HepG2 (cell line): Measurements from ENCODE around the gene TUBB. TPM values are rescaled to one million over a fixed set of nuclear protein-coding genes. Genes with fewer than 3 reads are reported as not detected.

Experiments
- DBP ChIP-seq: sonication (generic); formaldehyde crosslinking; IDR thresholded peaks from 2 replicates; pipeline ENCODE4 v1.4.0; 2020; ENCODE audit warnings: missing genetic modification reagents; ENCODE audit errors: not compliant biosample characterization
- E2F1 ChIP-seq: sonication (generic); formaldehyde crosslinking; IDR thresholded peaks from 2 replicates; pipeline ENCODE4 v1.5.0; 2020; ENCODE audit warnings: missing genetic modification reagents
- E2F5 ChIP-seq: sonication (generic); formaldehyde crosslinking; conservative IDR thresholded peaks from 2 replicates; pipeline ENCODE4 v1.4.0; 2020; ENCODE audit warnings: missing genetic modification reagents
- ELF3 ChIP-seq: IDR thresholded peaks from 2 replicates; pipeline ENCODE4 v1.6.1; 2016; ENCODE audit warnings: missing genetic modification reagents, missing compliant biosample characterization
- GRHL1 ChIP-seq: sonication (generic); formaldehyde crosslinking; conservative IDR thresholded peaks from 2 replicates; pipeline ENCODE4 v1.8.0; 2022; ENCODE audit warnings: missing genetic modification reagents
- HNF4G ChIP-seq, 2 experiments: sonication (generic) in 1 of 2; formaldehyde crosslinking in 1 of 2; IDR thresholded peaks; 2 replicates each; pipeline versions ENCODE4 v1.4.0 to v1.6.1; 2011 to 2020; ENCODE audit warnings: borderline replicate concordance in 2 of 2, low read depth in 2 of 2, mild to moderate bottlenecking in 2 of 2, low read length in 1 of 2, missing genetic modification reagents in 1 of 2, moderate library complexity in 1 of 2
- IRF2 ChIP-seq: IDR thresholded peaks from 2 replicates; pipeline ENCODE4 v1.6.1; 2018; ENCODE audit warnings: missing genetic modification reagents, missing compliant biosample characterization
- NAIF1 ChIP-seq: sonication (generic); formaldehyde crosslinking; IDR thresholded peaks from 2 replicates; pipeline ENCODE4 v1.5.0; 2020; ENCODE audit warnings: mild to moderate bottlenecking, missing genetic modification reagents, borderline replicate concordance
- POLR2AphosphoS5 ChIP-seq: IDR thresholded peaks from 2 replicates; pipeline ENCODE4 v1.6.1; 2012; ENCODE audit warnings: low read depth, low read length
- RARA ChIP-seq: IDR thresholded peaks from 2 replicates; pipeline ENCODE4 v1.6.1; 2016; ENCODE audit warnings: missing genetic modification reagents, missing compliant biosample characterization
- XRCC5 ChIP-seq: fragments of 200-400 bp; formaldehyde crosslinking; optimal IDR thresholded peaks from 2 replicates; pipeline ENCODE3; 2017; ENCODE audit warnings: mild to moderate bottlenecking, low read length
- ZBTB3 ChIP-seq: sonication (generic); formaldehyde crosslinking; IDR thresholded peaks from 2 replicates; pipeline ENCODE4 v1.4.0; 2020; ENCODE audit warnings: low read depth, mild to moderate bottlenecking, moderate library complexity, missing genetic modification reagents, borderline replicate concordance
- ZBTB7A ChIP-seq: sonication (generic); formaldehyde crosslinking; IDR thresholded peaks from 2 replicates; pipeline ENCODE4 v1.8.0; 2022; ENCODE audit warnings: mild to moderate bottlenecking, missing genetic modification reagents
- ZFAT ChIP-seq: sonication (generic); formaldehyde crosslinking; conservative IDR thresholded peaks from 2 replicates; pipeline ENCODE4 v1.8.1; 2023; ENCODE audit warnings: missing genetic modification reagents, inconsistent platforms
- ZMYM4 ChIP-seq: sonication (generic); formaldehyde crosslinking; IDR thresholded peaks from 2 replicates; pipeline ENCODE4 v1.8.1; 2023; ENCODE audit warnings: mild to moderate bottlenecking, missing genetic modification reagents
- ZNF260 ChIP-seq: sonication (generic); formaldehyde crosslinking; IDR thresholded peaks from 2 replicates; pipeline ENCODE4 v1.4.0; 2020; ENCODE audit warnings: missing genetic modification reagents, low read depth, mild to moderate bottlenecking, borderline replicate concordance
- ZNF331 ChIP-seq: sonication (generic); formaldehyde crosslinking; IDR thresholded peaks from 2 replicates; pipeline ENCODE4 v1.4.0; 2020; ENCODE audit warnings: missing genetic modification reagents
- ZNF687 ChIP-seq: sonication (generic); formaldehyde crosslinking; IDR thresholded peaks from 2 replicates; pipeline ENCODE4 v1.5.1; 2020; ENCODE audit warnings: mild to moderate bottlenecking, missing genetic modification reagents, moderate library complexity
- ZNF724P ChIP-seq: sonication (generic); formaldehyde crosslinking; IDR thresholded peaks from 2 replicates; pipeline ENCODE4 v1.8.0; 2022; ENCODE audit warnings: missing genetic modification reagents, borderline replicate concordance
- ZNF879 ChIP-seq: sonication (generic); formaldehyde crosslinking; IDR thresholded peaks from 2 replicates; pipeline ENCODE4 v1.8.1; 2023; ENCODE audit warnings: missing genetic modification reagents
- polyA plus RNA-seq, 8 experiments: library from polyadenylated mRNA; depleted of rRNA in 3 of 8; stranded (reverse) in 7 of 8; unstranded in 1 of 8; fragments of >200 nt; fragmentation: Illumina TruSeq in 4 of 8; extraction: Trizol in 4 of 8; gene quantifications; 2 replicates each; pipeline versions ENCODE4 v1.2.1 to v1.2.3, GENCODE V29; 2011 to 2016; ENCODE audit warnings: low read depth in 4 of 8, missing spikeins in 1 of 8, mixed read lengths in 1 of 8; ENCODE audit not compliant: insufficient read depth in 1 of 8
- total RNA-seq, 5 experiments: library from RNA; depleted of rRNA; stranded (reverse); fragments of >200 nt; fragmentation: Illumina TruSeq; extraction: Trizol; gene quantifications; 2 replicates each; pipeline ENCODE4 v1.2.3, GENCODE V29; 2016; ENCODE audit warnings: low read depth in 1 of 5

TUBB gene
- total and polyA plus RNA-seq, 2 of the 13 experiments (the other 11 are each of a cell fraction or from before 2014, with no cell fraction given): 911 to 1,163 TPM

GRCh38 chr6:30748851-30749540, 28.8 kb downstream of the TUBB start (continued):
- TF ChIP-seq ZFAT (CRISPR knock-in tag) (no peak), ZNF687 (CRISPR knock-in tag) (peak; percentile 21; the same call in 1 of the 2 replicates), ZNF260 (no peak), IRF2 (CRISPR knock-in tag) (peak; percentile 68), ZBTB3 (CRISPR knock-in tag) (no peak), XRCC5 (no peak), ZNF331 (CRISPR knock-in tag) (0 out of 2 replicates have a peak, but pooled peaks have one; percentile 19), RARA (CRISPR knock-in tag) (peak; percentile 69), POLR2AphosphoS5 (peak; percentile 92), E2F1 (no peak), NAIF1 (CRISPR knock-in tag) (no peak), ELF3 (CRISPR knock-in tag) (peak; percentile 78), ZNF724P (CRISPR knock-in tag) (no peak), ZNF879 (CRISPR knock-in tag) (0 out of 2 replicates have a peak, but pooled peaks have one; percentile 79), ZBTB7A (0 out of 2 replicates have a peak, but pooled peaks have one; percentile 37), DBP (CRISPR knock-in tag) (peak; percentile 47), HNF4G (IDR thresholded peaks at IDR 0.05; ENCODE audit: borderline replicate concordance, low read depth, low read length) (peak; percentile 24; the same call in 1 of the 2 replicates), HNF4G (CRISPR knock-in tag; IDR thresholded peaks at IDR 0.05; ENCODE audit: borderline replicate concordance, low read depth) (no peak), GRHL1 (CRISPR knock-in tag) (no peak), E2F5 (CRISPR knock-in tag) (no peak), ZMYM4 (0 out of 2 replicates have a peak, but pooled peaks have one; percentile 37)
